IMR-90 (cell line): ENCODE results near the gene PRTFDC1. TPM values are rescaled to one million over a fixed set of nuclear protein-coding genes. Genes with fewer than 3 reads are reported as not detected.

Source experiments
- ATAC-seq: fragments of 200-7000 bp; cut with Tn5 transposase; 2 replicates; pipeline ENCODE4 v1.9.1; 2020; ENCODE audit warnings: low read depth, mild to moderate bottlenecking, moderate library complexity
- BruUV-seq: library from RNA; stranded (reverse); fragments of 400-500 nt; replicated peaks from 2 replicates; lab custom pipeline; 2021; lab: Mats Ljungman, UMichigan
- CTCF ChIA-PET: fragments of 300-600 bp; formaldehyde crosslinking; extraction: SDS; loops from one replicate; lab custom pipeline; 2021; ENCODE audit warnings: antibody characterized with exemption; lab: Yijun Ruan, JAX
- POLR2A ChIA-PET: fragments of 300-600 bp; sonication (Branson Sonifier 250); formaldehyde crosslinking; loops from one replicate; lab custom pipeline; 2022; ENCODE audit warnings: antibody characterized with exemption; ENCODE audit not compliant: unreplicated experiment; lab: Charles Lee
- DNase-seq: peaks from one replicate; pipeline ENCODE4 v3.0.0; 2013
- H2AFZ ChIP-seq: replicated peaks from 2 replicates; pipeline ENCODE3; 2013; ENCODE audit warnings: low read length, mild to moderate bottlenecking; ENCODE audit not compliant: poor library complexity
- H2AK5ac ChIP-seq: 2 replicates; pipeline ENCODE4 v1.6.1; 2013; ENCODE audit warnings: low read depth, low read length, inconsistent platforms
- H2AK9ac ChIP-seq: replicated peaks from 2 replicates; pipeline ENCODE3; 2013; ENCODE audit warnings: mild to moderate bottlenecking, low read depth, low read length, moderate library complexity; ENCODE audit not compliant: poor library complexity
- H2BK120ac ChIP-seq: 2 replicates; pipeline ENCODE4 v1.6.1; 2013; ENCODE audit warnings: low read depth, low read length, inconsistent platforms
- H2BK15ac ChIP-seq: 3 replicates; pipeline ENCODE4 v1.6.1; 2013; ENCODE audit warnings: low read depth, low read length, inconsistent platforms
- H2BK20ac ChIP-seq: 2 replicates; pipeline ENCODE4 v1.6.1; 2013; ENCODE audit warnings: low read depth, mild to moderate bottlenecking, inconsistent platforms, low read length, moderate library complexity
- H2BK5ac ChIP-seq: 2 replicates; pipeline ENCODE4 v1.6.1; 2013; ENCODE audit warnings: mild to moderate bottlenecking, low read depth, low read length, inconsistent platforms; ENCODE audit not compliant: poor library complexity, severe bottlenecking
- H3K14ac ChIP-seq: replicated peaks from 2 replicates; pipeline ENCODE4 v1.6.1; 2013; ENCODE audit warnings: low read depth, low read length, inconsistent platforms
- H3K18ac ChIP-seq: 2 replicates; pipeline ENCODE4 v1.6.1; 2013; ENCODE audit warnings: low read depth, low read length, control low read depth
- H3K23ac ChIP-seq: 2 replicates; pipeline ENCODE4 v1.6.1; 2013; ENCODE audit warnings: low read depth, low read length, inconsistent platforms
- H3K27ac ChIP-seq: 2 replicates; pipeline ENCODE4 v1.5.1; 2013; ENCODE audit warnings: mild to moderate bottlenecking, control low read depth, low read length; ENCODE audit not compliant: insufficient read depth
- H3K27me3 ChIP-seq: 2 replicates; pipeline ENCODE4 v1.6.1; 2013; ENCODE audit warnings: low read length; ENCODE audit not compliant: control insufficient read depth, insufficient read depth
- H3K36me3 ChIP-seq: 2 replicates; pipeline ENCODE4 v1.6.1; 2013; ENCODE audit warnings: low read length, mixed read lengths; ENCODE audit not compliant: control insufficient read depth, insufficient read depth
- H3K4ac ChIP-seq: 2 replicates; pipeline ENCODE4 v1.6.1; 2013; ENCODE audit warnings: low read depth, low read length, inconsistent platforms
- H3K4me1 ChIP-seq: 2 replicates; pipeline ENCODE4 v1.6.1; 2013; ENCODE audit warnings: low read length, mixed read lengths; ENCODE audit not compliant: control insufficient read depth, insufficient read depth
- H3K4me2 ChIP-seq: 2 replicates; pipeline ENCODE4 v1.6.1; 2013; ENCODE audit warnings: low read depth, mild to moderate bottlenecking, control low read depth, low read length, moderate library complexity
- H3K4me3 ChIP-seq: 2 replicates; pipeline ENCODE4 v1.5.1; 2013; ENCODE audit warnings: low read depth, mild to moderate bottlenecking, control low read depth, low read length, moderate library complexity; ENCODE audit not compliant: insufficient read depth
- H3K56ac ChIP-seq: 2 replicates; pipeline ENCODE4 v1.6.1; 2013; ENCODE audit warnings: low read length, inconsistent platforms; ENCODE audit not compliant: insufficient read depth; ENCODE audit errors: extremely low read depth
- H3K79me1 ChIP-seq, 2 experiments: 2 replicates each; pipeline ENCODE4 v1.6.1; 2013; ENCODE audit warnings: low read length in 2 of 2, inconsistent platforms in 1 of 2, low read depth in 1 of 2
- H3K9ac ChIP-seq: 2 replicates; pipeline ENCODE4 v1.6.1; 2013; ENCODE audit warnings: low read depth, low read length, control low read depth
- H3K9me1 ChIP-seq: 2 replicates; pipeline ENCODE4 v1.6.1; 2013; ENCODE audit warnings: low read length, inconsistent platforms; ENCODE audit not compliant: insufficient read depth
- H3K9me3 ChIP-seq: 2 replicates; pipeline ENCODE4 v1.6.1; 2013; ENCODE audit warnings: low read length; ENCODE audit not compliant: control insufficient read depth, insufficient read depth
- H4K20me1 ChIP-seq: 2 replicates; pipeline ENCODE4 v1.6.1; 2013; ENCODE audit warnings: low read length, inconsistent platforms; ENCODE audit not compliant: insufficient read depth
- H4K5ac ChIP-seq: 2 replicates; pipeline ENCODE4 v1.6.1; 2013; ENCODE audit warnings: mild to moderate bottlenecking, low read depth, low read length, control low read depth
- H4K8ac ChIP-seq, 2 experiments: 2 replicates each; pipeline ENCODE4 v1.6.1; 2013; ENCODE audit warnings: low read depth in 2 of 2, low read length in 2 of 2, control low read depth in 1 of 2, inconsistent platforms in 1 of 2
- H4K91ac ChIP-seq: 2 replicates; pipeline ENCODE4 v1.6.1; 2013; ENCODE audit warnings: low read depth, low read length, inconsistent platforms; ENCODE audit not compliant: insufficient read depth
- BHLHE40 ChIP-seq: fragments of 150-350 bp; IDR thresholded peaks from 2 replicates; pipeline ENCODE4 v1.6.1; 2016; ENCODE audit warnings: mild to moderate bottlenecking, low read depth, low read length
- CEBPB ChIP-seq: IDR thresholded peaks from 2 replicates; pipeline ENCODE4 v1.6.1; 2012; ENCODE audit warnings: low read depth, low read length, improper control_type of control experiment
- FOS ChIP-seq: fragments of 150-350 bp; IDR thresholded peaks from 2 replicates; pipeline ENCODE4 v1.6.1; 2016; ENCODE audit warnings: low read depth, low read length
- MAFK ChIP-seq: IDR thresholded peaks from 2 replicates; pipeline ENCODE4 v1.6.1; 2012; ENCODE audit warnings: low read depth, low read length, improper control_type of control experiment
- MAZ ChIP-seq: IDR thresholded peaks from 2 replicates; pipeline ENCODE4 v1.6.1; 2012; ENCODE audit warnings: low read depth, mild to moderate bottlenecking, low read length, improper control_type of control experiment, moderate library complexity, borderline replicate concordance
- MXI1 ChIP-seq: IDR thresholded peaks from 2 replicates; pipeline ENCODE4 v1.6.1; 2012; ENCODE audit warnings: low read depth, mild to moderate bottlenecking, low read length, moderate library complexity, borderline replicate concordance
- NFE2L2 ChIP-seq: fragments of 150-350 bp; IDR thresholded peaks from 2 replicates; pipeline ENCODE4 v1.6.1; 2016; ENCODE audit warnings: low read depth, mild to moderate bottlenecking, low read length
- POLR2A ChIP-seq: IDR thresholded peaks from 2 replicates; pipeline ENCODE4 v1.6.1; 2012; ENCODE audit warnings: mild to moderate bottlenecking, low read depth, low read length
- RAD21 ChIP-seq: IDR thresholded peaks from 2 replicates; pipeline ENCODE4 v1.6.1; 2012; ENCODE audit warnings: low read length, improper control_type of control experiment
- RCOR1 ChIP-seq: IDR thresholded peaks from 2 replicates; pipeline ENCODE4 v1.6.1; 2012; ENCODE audit warnings: mild to moderate bottlenecking, low read length, improper control_type of control experiment; ENCODE audit not compliant: insufficient replicate concordance
- RFX5 ChIP-seq: IDR thresholded peaks from 2 replicates; pipeline ENCODE4 v1.8.0; 2012; ENCODE audit warnings: low read depth, mild to moderate bottlenecking, low read length, moderate library complexity
- SMC3 ChIP-seq: fragments of 150-350 bp; IDR thresholded peaks from 2 replicates; pipeline ENCODE4 v1.6.1; 2016; ENCODE audit warnings: low read depth, mild to moderate bottlenecking, antibody characterized with exemption, low read length, moderate library complexity
- USF2 ChIP-seq: fragments of 150-350 bp; IDR thresholded peaks from 2 replicates; pipeline ENCODE4 v1.6.1; 2017; ENCODE audit warnings: mild to moderate bottlenecking, antibody characterized with exemption, low read length, low read depth
- WGBS, 2 experiments: methylation state at CpG; one replicate each; pipeline versions ENCODE4 v1.1.5 to v1.1.7; 2013; ENCODE audit warnings: missing lambda C conversion rate in 2 of 2; ENCODE audit not compliant: insufficient read length in 1 of 2; ENCODE audit errors: extremely low coverage in 2 of 2; 5-methylcytosine and 5-hydroxymethylcytosine counted together
- dilution Hi-C: fragments of 300-500 bp; cut with HindIII; formaldehyde crosslinking; loops from one replicate; pipeline ENCODE4 v1.14.3; 2018; ENCODE audit warnings: low sequenced_read_pairs; ENCODE audit not compliant: unreplicated experiment
- in situ Hi-C: fragments of 300-500 bp; cut with MboI; formaldehyde crosslinking; loops from 3 replicates; pipeline ENCODE4 v1.14.3; 2019; ENCODE audit warnings: low sequenced_read_pairs, inconsistent platforms, mixed read lengths
- intact Hi-C: fragments of 100-400 bp; cut with micrococcal nuclease; formaldehyde crosslinking; loops from 2 replicates; pipeline ENCODE4 v1.10.0; 2022
- polyA plus RNA-seq, 3 experiments: library from polyadenylated mRNA; depleted of rRNA; stranded (reverse); fragments of >200 nt; gene quantifications; 2 replicates each; pipeline ENCODE4 v1.2.3, GENCODE V29; 2012; ENCODE audit warnings: low replicate concordance in 1 of 3
- total RNA-seq: library from RNA; depleted of rRNA; stranded (reverse); fragments of >200 nt; gene quantifications from 2 replicates; pipeline ENCODE4 v1.2.3, GENCODE V29; 2012
- TF ChIP-seq, protein P1 (sequence below): conservative IDR thresholded peaks from 2 replicates; pipeline ENCODE4 v1.5.1; 2012; ENCODE audit warnings: mild to moderate bottlenecking, low read depth, low read length, improper control_type of control experiment

PRTFDC1 gene
- total and polyA plus RNA-seq, 2 of the 4 experiments (the other 2 are of a cell fraction) = 12.3 to 17.9 TPM

- Histone ChIP-seq H3K4ac (peak overlapping the region; percentile 14), H3K14ac (no peak overlapping the region; the same call in 1 of the 2 replicates), H3K23ac (0 out of 2 replicates have a peak overlapping the region, but pooled peaks have one; percentile 0), H3K27ac (no peak overlapping the region), H3K36me3 (no peaks in the 10 kb centered on the region), H2BK15ac (peak overlapping the region; percentile 45; the same call in 1 of the 3 replicates), H4K91ac (no peak overlapping the region; the same call in 1 of the 2 replicates), H3K9ac (no peak overlapping the region), H2AK9ac (no peak overlapping the region), H4K20me1 (no peaks in the 10 kb centered on the region), H3K4me2 (no peak overlapping the region), H3K18ac (peak overlapping the region; percentile 83; the same call in 1 of the 2 replicates), H3K56ac (no peak overlapping the region), H4K5ac (peak overlapping the region; percentile 38; the same call in 1 of the 2 replicates), H2BK20ac (peak overlapping the region; percentile 27), H3K79me1 (no peaks in the 10 kb centered on the region), H3K4me3 (no peak overlapping the region), H2BK120ac (peak overlapping the region; percentile 11; the same call in 1 of the 2 replicates), H2AK5ac (peak overlapping the region; percentile 5; the same call in 1 of the 2 replicates), H2BK5ac (peak overlapping the region; percentile 47), H3K27me3 (no peaks in the 10 kb centered on the region), H3K9me1 (peaks cover 7% of the 10 kb centered on the region), H3K4me1 (peaks cover 7% of the 10 kb centered on the region), H3K9me3 (no peaks in the 10 kb centered on the region), H4K8ac (peak overlapping the region; percentile 6 to 9; a peak in 2 of 4 replicates), H2AFZ (no peak overlapping the region)
- ATAC-seq (no peak), DNase-seq (no peak)
- dilution Hi-C loops = no loop called here
- in situ Hi-C loops = no loop called here
- ChIA-PET CTCF (interaction anchor here (1.0 to 1.1 kb wide), 2 partner anchors 28 to 240 kb away, joined by 4 read pairs; no protein-coding TSS in a partner anchor), POLR2A (no interaction called here)
- 23% methylated on average over 2 of the region's 8 CpGs; no CpG with 5 or more reads in 1 of the 2 experiments for WGBS, 2 experiments
- intact Hi-C loops = no loop called here
- BruUV-seq = no TSS peak
- no peak for TF ChIP-seq RFX5
- no peak for TF ChIP-seq POLR2A
- TF ChIP-seq NFE2L2 = no peak
- no peak for TF ChIP-seq USF2
- TF ChIP-seq, protein P1, sequence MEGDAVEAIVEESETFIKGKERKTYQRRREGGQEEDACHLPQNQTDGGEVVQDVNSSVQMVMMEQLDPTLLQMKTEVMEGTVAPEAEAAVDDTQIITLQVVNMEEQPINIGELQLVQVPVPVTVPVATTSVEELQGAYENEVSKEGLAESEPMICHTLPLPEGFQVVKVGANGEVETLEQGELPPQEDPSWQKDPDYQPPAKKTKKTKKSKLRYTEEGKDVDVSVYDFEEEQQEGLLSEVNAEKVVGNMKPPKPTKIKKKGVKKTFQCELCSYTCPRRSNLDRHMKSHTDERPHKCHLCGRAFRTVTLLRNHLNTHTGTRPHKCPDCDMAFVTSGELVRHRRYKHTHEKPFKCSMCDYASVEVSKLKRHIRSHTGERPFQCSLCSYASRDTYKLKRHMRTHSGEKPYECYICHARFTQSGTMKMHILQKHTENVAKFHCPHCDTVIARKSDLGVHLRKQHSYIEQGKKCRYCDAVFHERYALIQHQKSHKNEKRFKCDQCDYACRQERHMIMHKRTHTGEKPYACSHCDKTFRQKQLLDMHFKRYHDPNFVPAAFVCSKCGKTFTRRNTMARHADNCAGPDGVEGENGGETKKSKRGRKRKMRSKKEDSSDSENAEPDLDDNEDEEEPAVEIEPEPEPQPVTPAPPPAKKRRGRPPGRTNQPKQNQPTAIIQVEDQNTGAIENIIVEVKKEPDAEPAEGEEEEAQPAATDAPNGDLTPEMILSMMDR = no peak
- no peak for TF ChIP-seq RCOR1
- no peak for TF ChIP-seq SMC3
- TF ChIP-seq MAZ = no peak
- no peak for TF ChIP-seq RAD21
- no peak for TF ChIP-seq FOS
- TF ChIP-seq MXI1 = no peak
- TF ChIP-seq MAFK = no peak
- TF ChIP-seq CEBPB = no peak
- TF ChIP-seq BHLHE40 = no peak
Measured at GRCh38 chr10:24857031-24857725, 95.2 kb downstream of the PRTFDC1 start.
